DOHH2 (cell line): ENCODE data around the gene CELF5.

Experiments used
- CTCF ChIP-seq: fragments of 200-600 bp; sonication (generic); IDR thresholded peaks from one replicate; pipeline ENCODE4 v1.5.1; 2014; ENCODE audit warnings: antibody characterized with exemption, mild to moderate bottlenecking, low read depth, low read length; ENCODE audit not compliant: poor library complexity, severe bottlenecking
- EZH2phosphoT487 ChIP-seq: fragments of 200-600 bp; sonication (generic); IDR thresholded peaks from 2 replicates; pipeline ENCODE4 v1.6.1; 2017; ENCODE audit warnings: borderline replicate concordance, mild to moderate bottlenecking, antibody characterized with exemption, low read length, moderate library complexity, mixed read lengths

- TF ChIP-seq CTCF (no peak), EZH2phosphoT487 (no peak)
Measured at GRCh38 chr19:3310280-3310679, 85.8 kb downstream of the CELF5 start.
